HepG2 (cell line): ENCODE measurements around the gene MAP2K7. TPM values are rescaled to one million over a fixed set of nuclear protein-coding genes. Genes with fewer than 3 reads are reported as not detected.

ENCODE experiments used
- BRF2 ChIP-seq: sonication (generic); formaldehyde crosslinking; IDR thresholded peaks from 2 replicates; pipeline ENCODE4 v1.8.1; 2022; ENCODE audit warnings: mild to moderate bottlenecking, missing genetic modification reagents
- DPF2 ChIP-seq: sonication (generic); formaldehyde crosslinking; IDR thresholded peaks from 2 replicates; pipeline ENCODE4 v1.4.0; 2020; ENCODE audit warnings: mild to moderate bottlenecking, low read depth, missing genetic modification reagents, borderline replicate concordance
- ETV6 ChIP-seq: sonication (generic); formaldehyde crosslinking; conservative IDR thresholded peaks from 2 replicates; pipeline ENCODE4 v1.4.0; 2020; ENCODE audit warnings: missing genetic modification reagents
- HDAC6 ChIP-seq: fragments of 200-600 bp; sonication (generic); IDR thresholded peaks from 2 replicates; pipeline ENCODE4 v1.7.0; 2017; ENCODE audit warnings: mild to moderate bottlenecking, antibody characterized with exemption, low read length, low read depth
- HNF1A ChIP-seq, 2 experiments: sonication (generic) in 1 of 2; formaldehyde crosslinking in 1 of 2; IDR thresholded peaks; 2 replicates each; pipeline versions ENCODE4 v1.4.0 to v1.6.1; 2016 to 2020; ENCODE audit warnings: borderline replicate concordance in 1 of 2, low read depth in 1 of 2, mild to moderate bottlenecking in 1 of 2, missing genetic modification reagents in 1 of 2
- MAFF ChIP-seq: IDR thresholded peaks from 2 replicates; pipeline ENCODE4 v1.6.1; 2011; ENCODE audit warnings: low read depth, low read length, improper control_type of control experiment
- NAIF1 ChIP-seq: sonication (generic); formaldehyde crosslinking; IDR thresholded peaks from 2 replicates; pipeline ENCODE4 v1.5.0; 2020; ENCODE audit warnings: mild to moderate bottlenecking, missing genetic modification reagents, borderline replicate concordance
- NONO ChIP-seq, 2 experiments: fragments of 450-650 bp in 1 of 2; sonication (generic) in 1 of 2; formaldehyde crosslinking in 1 of 2; IDR thresholded peaks in 1 of 2; conservative IDR thresholded peaks in 1 of 2; 2 replicates each; pipeline versions ENCODE4 v1.6.1 to v1.8.0; 2017 to 2022; ENCODE audit warnings: mild to moderate bottlenecking in 1 of 2, missing genetic modification reagents in 1 of 2, moderate library complexity in 1 of 2
- PAWR ChIP-seq: sonication (generic); formaldehyde crosslinking; IDR thresholded peaks from 2 replicates; pipeline ENCODE4 v1.4.0; 2020; ENCODE audit warnings: missing genetic modification reagents, mild to moderate bottlenecking, borderline replicate concordance
- SP1 ChIP-seq, 2 experiments: fragments of 450-650 bp in 1 of 2; sonication (generic) in 1 of 2; formaldehyde crosslinking in 1 of 2; IDR thresholded peaks; 2 replicates each; pipeline versions ENCODE4 v1.4.0 to v1.6.1; 2016 to 2020; ENCODE audit warnings: missing genetic modification reagents in 1 of 2
- SSRP1 ChIP-seq: IDR thresholded peaks from 2 replicates; pipeline ENCODE4 v1.6.1; 2016; ENCODE audit warnings: control low read depth
- TOE1 ChIP-seq: sonication (generic); formaldehyde crosslinking; IDR thresholded peaks from 2 replicates; pipeline ENCODE4 v1.4.0; 2020; ENCODE audit warnings: mild to moderate bottlenecking, missing genetic modification reagents
- ZNF460 ChIP-seq: sonication (generic); formaldehyde crosslinking; IDR thresholded peaks from 2 replicates; pipeline ENCODE4 v1.5.1; 2020; ENCODE audit warnings: missing genetic modification reagents, mild to moderate bottlenecking, borderline replicate concordance
- ZNF556 ChIP-seq: sonication (generic); formaldehyde crosslinking; IDR thresholded peaks from 2 replicates; pipeline ENCODE4 v1.4.0; 2020; ENCODE audit warnings: mild to moderate bottlenecking, missing genetic modification reagents, borderline replicate concordance
- ZNF574 ChIP-seq: sonication (generic); formaldehyde crosslinking; IDR thresholded peaks from 2 replicates; pipeline ENCODE4 v1.4.0; 2020; ENCODE audit warnings: missing genetic modification reagents
- ZNF710 ChIP-seq: sonication (generic); formaldehyde crosslinking; IDR thresholded peaks from 2 replicates; pipeline ENCODE4 v1.5.0; 2020; ENCODE audit warnings: mild to moderate bottlenecking, missing genetic modification reagents, borderline replicate concordance
- ZNF790 ChIP-seq: sonication (generic); formaldehyde crosslinking; IDR thresholded peaks from 2 replicates; pipeline ENCODE4 v1.8.0; 2022; ENCODE audit warnings: missing genetic modification reagents, mild to moderate bottlenecking, borderline replicate concordance
- polyA plus RNA-seq, 8 experiments: library from polyadenylated mRNA; depleted of rRNA in 3 of 8; stranded (reverse) in 7 of 8; unstranded in 1 of 8; fragments of >200 nt; fragmentation: Illumina TruSeq in 4 of 8; extraction: Trizol in 4 of 8; gene quantifications; 2 replicates each; pipeline versions ENCODE4 v1.2.1 to v1.2.3, GENCODE V29; 2011 to 2016; ENCODE audit warnings: low read depth in 4 of 8, missing spikeins in 1 of 8, mixed read lengths in 1 of 8; ENCODE audit not compliant: insufficient read depth in 1 of 8
- total RNA-seq, 5 experiments: library from RNA; depleted of rRNA; stranded (reverse); fragments of >200 nt; fragmentation: Illumina TruSeq; extraction: Trizol; gene quantifications; 2 replicates each; pipeline ENCODE4 v1.2.3, GENCODE V29; 2016; ENCODE audit warnings: low read depth in 1 of 5

The MAP2K7 gene
- total and polyA plus RNA-seq, 2 of the 13 experiments (the other 11 are each of a cell fraction or from before 2014, with no cell fraction given) = 9.0 to 10.8 TPM

GRCh38 chr19:7918615-7919421 lies 15.1 kb downstream of the MAP2K7 start (continued):
- TF ChIP-seq ZNF460 (CRISPR knock-in tag) (peak; percentile 69), TOE1 (peak; percentile 36; the same call in 1 of the 2 replicates), ZNF574 (CRISPR knock-in tag) (peak; percentile 58), HDAC6 (no peak), ZNF790 (CRISPR knock-in tag) (peak; percentile 55; the same call in 1 of the 2 replicates), DPF2 (CRISPR knock-in tag) (no peak), ZNF710 (CRISPR knock-in tag) (no peak), MAFF (no peak), NONO (IDR thresholded peaks at IDR 0.05) (no peak), NONO (CRISPR knock-in tag; conservative IDR thresholded peaks at IDR 0.05) (peak; percentile 78; the same call in 1 of the 2 replicates), NAIF1 (CRISPR knock-in tag) (no peak), SP1 (IDR thresholded peaks at IDR 0.05) (no peak), SP1 (CRISPR knock-in tag; IDR thresholded peaks at IDR 0.05) (peak; percentile 64), PAWR (CRISPR knock-in tag) (no peak), HNF1A (IDR thresholded peaks at IDR 0.05; ENCODE audit: low read depth) (no peak), HNF1A (CRISPR knock-in tag; IDR thresholded peaks at IDR 0.05; ENCODE audit: borderline replicate concordance) (peak; percentile 39; the same call in 1 of the 2 replicates), SSRP1 (no peak), ETV6 (CRISPR knock-in tag) (no peak), ZNF556 (no peak), BRF2 (CRISPR knock-in tag) (no peak)
